ENCODE results near the gene PRR13.

PRR13 gene

DNA sequence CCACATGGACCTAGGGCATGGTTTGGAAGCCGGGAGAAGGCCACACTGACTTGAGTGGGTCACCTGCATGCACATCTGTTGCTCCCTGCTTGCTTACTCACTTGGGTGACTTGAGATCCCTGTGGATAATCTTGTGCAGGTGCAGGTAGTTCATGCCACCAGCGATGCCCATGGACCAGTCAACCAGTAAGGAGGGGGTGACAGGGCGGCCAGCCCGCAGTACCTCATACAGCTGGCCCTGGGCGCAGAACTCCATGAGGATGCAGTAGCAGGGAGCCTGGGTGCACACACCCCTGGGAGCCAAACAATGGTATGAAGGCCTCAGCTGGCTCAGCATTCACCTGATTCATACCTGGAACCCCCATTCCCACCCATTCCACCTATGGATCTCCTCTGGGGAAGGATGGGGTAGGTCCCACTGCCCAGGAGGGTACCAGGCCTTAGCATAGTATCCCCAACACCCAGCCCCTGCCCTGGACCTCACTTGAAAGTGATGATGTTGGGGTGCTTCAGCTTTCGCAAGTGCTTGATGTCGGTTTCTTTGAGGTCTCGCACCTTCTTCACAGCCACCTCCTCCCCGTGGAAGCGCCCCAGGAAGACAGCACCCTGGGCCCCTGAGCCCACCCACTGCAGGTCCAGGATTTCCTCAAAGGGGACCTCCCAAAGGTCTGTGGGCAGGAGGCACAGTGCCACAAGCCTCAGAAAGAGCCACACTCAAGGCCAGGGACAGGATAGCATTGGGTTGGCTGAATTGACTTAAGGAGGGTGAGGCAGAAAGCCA lies 44.6 kb downstream of the PRR13 start:
- Histone ChIP-seq H3K4me3 (no peak overlapping the region), H3K27ac (peak overlapping the region in 1 of 21 experiments; percentile 12)

DNA sequence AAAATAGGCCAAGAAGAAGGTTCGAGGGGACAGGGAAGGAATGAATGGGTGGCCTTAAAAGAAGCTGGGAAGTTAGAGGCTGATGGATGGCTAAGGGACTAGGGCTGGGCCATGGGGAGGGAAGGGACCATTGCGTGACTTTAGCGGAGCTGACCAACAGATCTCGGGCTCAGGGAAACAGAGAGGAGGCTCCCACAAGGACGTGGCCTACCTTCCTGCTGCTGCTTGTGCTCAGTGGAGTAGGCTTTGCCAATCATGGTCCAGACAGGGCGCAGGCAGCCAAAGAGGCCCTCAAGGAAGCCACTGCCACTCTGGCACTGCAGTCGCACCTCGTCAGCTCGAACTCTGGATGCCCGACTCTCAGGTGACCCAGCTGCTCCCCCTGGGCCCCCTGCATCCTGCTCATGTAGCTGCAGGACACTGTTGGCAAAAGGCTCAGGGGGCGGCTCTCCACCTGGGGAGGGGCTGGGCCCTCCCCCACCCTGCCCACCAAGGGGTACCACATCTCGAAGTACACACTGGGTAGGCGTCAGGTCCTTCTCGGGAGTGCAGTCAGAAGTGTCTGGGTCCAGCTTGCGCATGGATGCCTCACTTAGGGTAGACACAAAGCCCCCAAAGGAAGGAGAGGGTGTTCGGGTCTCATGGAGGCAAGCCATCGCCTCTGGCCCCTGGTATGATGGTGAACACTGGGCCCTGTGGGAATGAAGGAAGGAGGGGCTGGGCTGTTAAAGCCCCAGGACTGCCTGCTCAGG lies 45.4 kb downstream of the PRR13 start:
- Histone ChIP-seq H3K27ac (peak overlapping the region in 2 of 21 experiments; percentile 12 to 56), H3K4me3 (no peak overlapping the region)

DNA sequence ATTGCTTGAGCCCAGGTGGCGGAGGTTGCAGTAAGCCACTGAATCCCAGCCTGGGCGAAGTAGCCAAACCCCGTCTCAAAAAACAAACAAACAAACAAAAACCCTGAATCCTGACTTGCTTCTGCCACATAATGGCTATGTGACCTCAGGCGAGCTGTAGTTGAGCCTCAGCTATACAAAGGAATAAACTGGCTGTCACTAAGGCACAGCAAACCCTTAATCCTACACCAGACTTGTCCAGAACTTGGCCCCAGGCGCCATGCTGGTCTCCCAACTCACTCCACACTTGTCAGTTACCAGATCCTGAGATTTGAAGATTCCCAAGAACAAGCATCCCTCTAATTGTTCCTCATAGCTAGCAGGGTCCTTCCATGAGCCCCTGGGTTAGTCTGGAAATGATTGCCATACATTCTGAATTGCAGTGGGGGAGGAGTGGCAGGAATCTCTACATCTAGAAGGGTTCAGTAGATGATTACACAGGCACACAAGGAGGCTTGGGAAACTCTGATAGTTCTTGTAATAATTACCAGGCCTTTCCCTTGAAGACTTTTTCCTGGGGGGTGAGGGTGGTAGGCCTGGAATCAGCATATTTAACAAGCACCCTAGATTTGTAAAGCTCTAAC lies 47.8 kb downstream of the PRR13 start:
- H3K4me3 ChIP-seq: no peak overlapping the region
- H3K27ac ChIP-seq: no peak overlapping the region

DNA sequence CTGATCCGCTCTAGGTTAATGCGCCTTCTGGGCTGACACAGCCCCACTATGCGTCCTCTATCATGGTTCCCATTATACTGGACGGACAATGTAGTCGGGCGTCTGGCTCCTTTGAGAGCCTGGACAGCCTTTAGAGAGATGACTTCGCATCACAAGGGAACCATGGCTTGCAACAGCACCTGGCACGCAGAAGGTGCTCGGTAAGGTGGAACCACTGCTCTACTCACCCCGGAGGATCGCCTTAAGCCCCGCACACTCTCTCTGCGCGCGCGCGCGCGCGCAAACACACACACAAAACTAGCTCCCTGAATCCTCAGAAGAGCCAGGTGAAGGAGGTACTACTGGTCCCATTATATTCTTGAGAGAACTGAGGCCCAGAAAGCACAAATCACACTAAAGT lies 50.7 kb downstream of the PRR13 start:
- Histone ChIP-seq H3K4me3 (peak overlapping the region in 6 of 7 experiments; percentile 35 to 58 (median 45)), H3K27ac (peak overlapping the region in 20 of 21 experiments; percentile 39 to 88 (median 78))

DNA sequence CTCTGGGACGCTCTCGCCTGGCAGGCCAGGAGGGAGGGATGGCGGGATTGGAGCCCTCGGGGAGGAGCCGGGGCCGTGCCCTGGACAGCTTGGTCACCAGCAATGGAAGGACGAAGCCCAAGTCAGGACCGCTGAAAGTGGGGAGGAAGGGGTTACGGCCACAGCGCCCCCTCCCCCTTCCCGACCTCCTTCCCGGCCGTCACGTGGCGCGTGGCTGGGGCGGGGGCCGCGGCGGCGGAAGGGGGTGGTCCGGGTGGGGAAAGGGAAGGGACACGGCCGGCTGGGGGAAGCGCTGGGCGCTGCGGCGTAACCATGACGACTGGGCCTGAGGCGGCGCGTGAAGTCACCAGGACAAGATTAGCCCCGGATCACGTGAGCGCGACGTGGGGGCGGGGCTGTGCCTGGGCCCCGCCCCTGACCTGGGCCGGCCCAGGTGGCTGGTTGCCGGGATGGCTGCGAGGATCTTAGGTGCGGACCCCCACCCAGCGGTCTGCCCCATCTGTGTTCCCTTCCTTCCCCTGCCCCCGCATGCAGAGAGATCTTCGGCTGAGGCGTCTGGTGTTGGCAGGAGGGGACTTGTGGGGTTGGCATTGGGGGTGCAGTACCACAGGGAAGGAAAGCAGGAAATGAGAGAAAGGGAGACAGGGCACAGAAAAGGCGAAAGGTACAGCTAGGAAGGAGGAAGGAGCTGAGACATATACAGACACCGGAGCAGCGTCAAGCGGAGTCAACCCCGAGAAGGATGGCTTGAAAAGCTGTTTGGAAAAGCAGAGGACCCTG lies 51.5 kb downstream of the PRR13 start:
- H3K4me3 ChIP-seq: peak overlapping the region; percentile 29 to 58 (median 44)
- peak overlapping the region; percentile 39 to 88 (median 78) for H3K27ac ChIP-seq

DNA sequence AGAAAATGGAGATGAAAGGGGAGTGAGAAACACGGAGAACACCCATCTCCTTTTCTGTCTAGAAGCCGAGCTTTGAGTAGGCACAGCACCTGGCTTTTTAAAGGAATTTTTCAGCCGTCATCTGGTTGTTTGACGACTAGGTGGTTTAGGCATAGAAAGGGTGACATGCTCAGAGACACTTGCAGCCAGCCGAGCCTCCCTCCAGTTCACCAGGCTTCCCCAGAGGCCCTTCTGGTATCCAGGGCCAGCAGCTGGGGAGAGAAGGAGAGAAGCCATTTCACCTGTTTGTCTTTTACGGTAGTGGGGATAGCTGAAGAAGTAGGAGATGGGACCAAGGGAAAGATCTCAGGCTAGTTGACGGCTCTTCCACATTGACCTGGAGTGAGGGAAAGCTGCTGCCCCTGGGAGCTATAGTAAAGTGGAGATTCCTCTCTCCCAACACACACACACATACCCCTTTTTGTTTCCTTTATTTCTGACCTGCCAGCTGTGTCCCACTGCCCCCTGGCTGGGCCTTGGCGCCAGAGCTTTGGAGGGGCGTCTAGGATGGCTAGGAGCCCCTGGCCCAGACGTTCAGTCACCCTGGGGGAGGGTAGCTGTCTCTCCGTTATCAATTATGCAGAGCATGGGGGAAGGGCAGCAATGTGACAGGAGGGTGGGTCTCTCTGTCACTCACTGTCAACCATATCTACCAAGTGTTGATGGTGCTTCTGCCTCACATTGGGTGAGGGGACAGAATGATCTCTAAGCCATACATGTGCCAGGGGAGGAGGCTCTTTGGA lies 52.3 kb downstream of the PRR13 start:
- H3K4me3 ChIP-seq: peak overlapping the region in 6 of 7 experiments; percentile 35 to 58 (median 45)
- H3K27ac ChIP-seq: peak overlapping the region in 18 of 21 experiments; percentile 59 to 88 (median 79)

All from skin epidermis (tissue), 12 donors.